GM10248 (cell line): ENCODE measurements around the gene WNK2.
A peak's percentile ranks its signal among the peaks of the same experiment; 100 is the strongest.

Source experiments
- CTCF ChIA-PET: fragments of 300-600 bp; sonication (Branson Sonifier 250); formaldehyde crosslinking; extraction: SDS; loops from one replicate; lab custom pipeline; 2021; ENCODE audit warnings: antibody characterized with exemption; lab: Yijun Ruan, JAX
- POLR2A ChIA-PET: fragments of 350-650 bp; sonication (Branson Sonifier 250); formaldehyde crosslinking; extraction: SDS; loops from one replicate; lab custom pipeline; 2020; ENCODE audit warnings: antibody characterized with exemption; lab: Yijun Ruan, JAX
- DNase-seq: peaks from one replicate; pipeline ENCODE4 v3.0.0; 2012; ENCODE audit errors: extremely low spot score
- CTCF ChIP-seq: IDR thresholded peaks from 2 replicates; pipeline ENCODE4 v1.5.1; 2012; ENCODE audit warnings: mild to moderate bottlenecking, low read depth; ENCODE audit errors: extremely low read depth, missing control alignments, control extremely low read depth

WNK2 gene

DNA sequence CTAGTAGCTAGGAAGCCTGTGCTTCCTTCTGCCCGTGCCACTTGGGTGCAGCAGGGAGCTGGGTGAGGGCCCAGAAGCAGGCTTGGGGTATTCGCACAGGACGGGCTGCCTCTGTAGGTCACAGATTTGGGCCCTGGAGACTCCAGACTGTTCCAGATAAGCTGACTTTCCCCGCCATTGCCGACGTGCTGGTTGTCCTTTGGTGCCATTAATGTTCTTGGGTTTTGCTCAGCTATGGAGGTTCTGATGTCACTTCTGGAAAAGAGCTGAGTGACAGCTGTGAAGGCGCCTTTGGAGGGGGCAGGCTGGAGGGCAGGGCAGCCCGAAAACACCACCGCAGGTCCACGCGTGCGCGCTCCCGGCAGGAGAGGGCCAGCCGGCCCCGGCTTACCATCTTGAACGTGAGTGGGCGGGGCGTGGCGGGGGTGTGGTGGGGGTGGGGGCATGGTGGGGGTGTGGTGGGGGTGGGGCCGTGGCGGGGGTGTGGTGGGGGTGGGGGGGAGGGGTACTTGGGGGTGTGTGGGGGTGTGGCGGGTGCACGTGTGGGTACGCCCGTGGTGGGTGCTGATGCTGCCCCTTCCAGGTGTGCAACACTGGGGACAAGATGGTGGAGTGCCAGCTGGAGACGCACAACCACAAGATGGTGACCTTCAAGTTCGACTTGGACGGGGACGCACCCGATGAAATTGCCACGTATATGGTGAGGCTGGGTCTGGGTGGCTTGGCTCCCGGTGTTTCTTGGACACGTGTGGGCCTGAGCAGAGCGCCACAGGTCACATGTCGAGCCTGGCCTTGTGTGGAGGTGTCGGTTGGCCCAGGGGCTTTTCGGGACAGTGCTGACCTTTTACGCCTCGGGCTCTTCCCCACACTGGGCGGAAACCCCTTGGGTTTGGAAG is 79.6 kb downstream of the WNK2 start:
- ChIA-PET POLR2A (no interaction called here), CTCF (no interaction called here)
- TF ChIP-seq CTCF: no peak
- DNase-seq: peak; percentile 10

GRCh38 chr9:93264338-93265125 is 80.6 kb downstream of the WNK2 start:
- ChIA-PET CTCF (no interaction called here), POLR2A (no interaction called here)
- DNase-seq: peak; percentile 12
- TF ChIP-seq CTCF: no peak

GRCh38 chr9:93265301-93265971 is 81.5 kb downstream of the WNK2 start:
- TF ChIP-seq CTCF: no peak
- CTCF ChIA-PET: no interaction called here
- POLR2A ChIA-PET: no interaction called here
- DNase-seq: peak; percentile 13

DNA sequence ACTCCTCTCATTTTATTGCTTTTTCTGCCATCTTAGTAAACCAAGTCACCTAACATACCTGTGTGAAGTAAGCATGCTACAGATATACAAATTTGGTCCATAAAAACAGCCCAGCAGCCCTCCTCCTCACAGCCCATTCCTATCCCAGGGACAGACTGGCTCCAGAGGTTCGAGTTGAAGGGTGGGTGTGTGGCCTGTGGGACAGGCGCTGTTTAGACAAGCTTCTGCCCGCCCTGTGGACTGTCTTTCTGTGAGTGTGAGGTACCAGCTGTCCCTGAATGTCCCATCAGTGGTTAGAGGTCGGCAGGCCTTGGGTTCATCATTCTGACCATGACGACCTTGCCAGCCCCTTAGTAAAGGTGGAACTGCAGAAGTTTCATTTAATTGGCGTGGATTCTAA is 82.0 kb downstream of the WNK2 start:
- peak; percentile 11 for DNase-seq
- CTCF ChIA-PET: no interaction called here
- POLR2A ChIA-PET: no interaction called here
- TF ChIP-seq CTCF: no peak

DNA sequence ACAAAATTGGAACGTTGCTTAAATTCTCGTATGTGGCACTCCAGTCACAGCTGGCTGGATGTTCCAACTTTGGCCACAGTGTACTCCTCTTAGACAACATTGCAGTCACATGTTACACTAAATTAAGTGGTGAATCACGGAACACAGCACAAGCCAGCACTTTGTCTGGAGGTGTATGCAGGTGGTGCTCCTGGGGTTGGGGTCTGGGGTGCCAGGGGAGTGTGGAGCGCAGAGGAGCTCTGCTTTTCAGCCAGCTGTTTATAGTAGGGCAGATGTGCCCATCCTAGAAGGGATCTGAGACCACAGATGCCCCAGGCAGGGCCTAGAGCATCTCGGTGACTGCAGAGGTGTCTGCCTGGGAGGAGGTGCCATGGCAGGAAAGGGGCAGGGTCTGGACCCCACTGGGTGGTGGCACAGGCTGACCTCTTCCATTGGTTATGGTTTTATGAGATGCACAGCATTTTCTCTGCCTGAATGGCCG is 82.6 kb downstream of the WNK2 start:
- no peak for TF ChIP-seq CTCF
- ChIA-PET POLR2A (no interaction called here), CTCF (no interaction called here)
- DNase-seq: peak; percentile 16

DNA sequence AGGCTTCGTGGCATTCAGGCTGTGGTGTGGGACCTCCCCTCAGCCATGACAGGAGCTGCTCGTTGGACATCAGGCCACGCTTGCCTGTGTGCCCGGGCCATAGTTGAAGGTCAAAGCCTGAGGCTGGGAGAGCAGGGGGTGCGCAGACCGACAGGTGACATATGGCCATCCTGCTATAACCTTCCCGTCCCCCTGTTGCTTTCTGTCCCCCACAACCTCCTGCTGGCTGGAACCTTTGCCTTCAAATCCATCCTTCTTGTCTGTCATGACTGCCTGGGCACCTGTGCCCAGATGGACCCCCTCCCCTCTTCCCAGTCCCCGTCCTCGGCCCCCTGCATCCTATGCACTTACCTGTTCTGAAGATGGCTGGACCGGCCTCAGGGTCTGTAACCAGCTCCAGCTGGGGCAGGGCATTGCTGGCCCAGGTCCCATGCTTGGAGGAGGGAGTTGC is 83.2 kb downstream of the WNK2 start:
- peak; percentile 10 for DNase-seq
- ChIA-PET CTCF (no interaction called here), POLR2A (no interaction called here)
- no peak for TF ChIP-seq CTCF
